H1 (cell line): ENCODE measurements around the gene STAM2. TPM values are rescaled to one million over a fixed set of nuclear protein-coding genes. Genes with fewer than 3 reads are reported as not detected.

Source experiments
- CTCF ChIA-PET: fragments of 300-600 bp; sonication (Branson Sonifier 250); formaldehyde crosslinking; loops from one replicate; lab custom pipeline; 2021; ENCODE audit not compliant: partially characterized antibody; lab: Charles Lee
- POLR2A ChIA-PET: fragments of 300-600 bp; sonication (Branson Sonifier 250); formaldehyde crosslinking; loops from one replicate; lab custom pipeline; 2021; ENCODE audit warnings: inconsistent platforms; ENCODE audit not compliant: partially characterized antibody; lab: Charles Lee
- DNase-seq, 2 experiments: peaks; one replicate each; pipeline versions ENCODE4 v3.0.0 to v3.0.0-alpha.2; 2010 to 2022; ENCODE audit warnings: low spot score in 2 of 2, low read depth in 1 of 2, mixed read lengths in 1 of 2
- FAIRE-seq: peaks from 2 replicates; lab custom pipeline; 2011; peaks lifted over from hg19 to GRCh38; lab: Jason Lieb, UNC
- H2AFZ ChIP-seq: 2 replicates; pipeline ENCODE4 v1.8.1; 2012; ENCODE audit warnings: low read length, inconsistent platforms
- H2AK5ac ChIP-seq: 2 replicates; pipeline ENCODE4 v1.6.1; 2013; ENCODE audit warnings: low read depth, low read length
- H2BK120ac ChIP-seq: replicated peaks from 2 replicates; pipeline ENCODE3; 2013; ENCODE audit warnings: low read depth, low read length, inconsistent platforms
- H2BK12ac ChIP-seq: 2 replicates; pipeline ENCODE4 v1.6.1; 2013; ENCODE audit warnings: low read depth, low read length
- H2BK15ac ChIP-seq: 2 replicates; pipeline ENCODE4 v1.6.1; 2013; ENCODE audit warnings: low read length
- H2BK20ac ChIP-seq: 2 replicates; pipeline ENCODE4 v1.6.1; 2013; ENCODE audit warnings: low read length
- H2BK5ac ChIP-seq: 2 replicates; pipeline ENCODE4 v1.6.1; 2013; ENCODE audit warnings: low read depth, low read length
- H3K14ac ChIP-seq: 2 replicates; pipeline ENCODE4 v1.6.1; 2013; ENCODE audit warnings: inconsistent platforms; ENCODE audit not compliant: insufficient read length
- H3K18ac ChIP-seq: 2 replicates; pipeline ENCODE4 v1.6.1; 2013; ENCODE audit warnings: low read length; ENCODE audit errors: extremely low read depth
- H3K23ac ChIP-seq: 2 replicates; pipeline ENCODE4 v1.6.1; 2013; ENCODE audit warnings: inconsistent platforms; ENCODE audit not compliant: insufficient read length
- H3K23me2 ChIP-seq: 2 replicates; pipeline ENCODE4 v1.6.1; 2013; ENCODE audit warnings: low read depth, low read length
- H3K27ac ChIP-seq: 2 replicates; pipeline ENCODE4 v1.6.1; 2011; ENCODE audit warnings: low read depth, low read length, inconsistent platforms
- H3K27me3 ChIP-seq, 4 experiments: replicated peaks in 1 of 4; 1 replicate in 1 of 4; 2 replicates in 3 of 4; pipeline versions ENCODE4 v1.6.1 to v1.8.1; 2011 to 2013; ENCODE audit warnings: low read length in 3 of 4, mild to moderate bottlenecking in 3 of 4, inconsistent platforms in 2 of 4, mixed read lengths in 2 of 4, moderate library complexity in 1 of 4; ENCODE audit not compliant: control insufficient read depth in 3 of 4, insufficient read depth in 3 of 4; ENCODE audit errors: extremely low read depth in 1 of 4
- H3K36me3 ChIP-seq, 4 experiments: 2 replicates each; pipeline versions ENCODE4 v1.6.1 to v1.8.1; 2011 to 2013; ENCODE audit warnings: mild to moderate bottlenecking in 4 of 4, low read length in 3 of 4, moderate library complexity in 2 of 4, control low read depth in 1 of 4, inconsistent platforms in 1 of 4; ENCODE audit not compliant: insufficient read depth in 4 of 4, control insufficient read depth in 2 of 4
- H3K4ac ChIP-seq: replicated peaks from 2 replicates; pipeline ENCODE3; 2013; ENCODE audit warnings: low read length, low read depth, mixed read lengths, inconsistent platforms; ENCODE audit not compliant: insufficient read length
- H3K4me1 ChIP-seq, 4 experiments: replicated peaks in 1 of 4; 1 replicate in 1 of 4; 2 replicates in 3 of 4; pipeline versions ENCODE4 v1.6.1 to v1.8.1; 2011 to 2013; ENCODE audit warnings: low read length in 3 of 4, inconsistent platforms in 2 of 4, mixed read lengths in 1 of 4; ENCODE audit not compliant: insufficient read depth in 4 of 4, control insufficient read depth in 3 of 4
- H3K4me2 ChIP-seq, 2 experiments: 2 replicates each; pipeline versions ENCODE4 v1.6.1 to v1.8.1; 2011 to 2013; ENCODE audit warnings: low read depth in 2 of 2, low read length in 2 of 2, control low read depth in 1 of 2, inconsistent platforms in 1 of 2, mild to moderate bottlenecking in 1 of 2; ENCODE audit not compliant: insufficient read depth in 1 of 2
- H3K4me3 ChIP-seq, 4 experiments: fragments of 200-600, 300-600 bp in 1 of 4; sonication (generic), shearing (Covaris generic), sonication (Bioruptor Twin) in 1 of 4; 2 replicates each; pipeline versions ENCODE4 v1.5.1 to v1.8.1; 2011 to 2016; ENCODE audit warnings: low read length in 4 of 4, low read depth in 3 of 4, control low read depth in 2 of 4, inconsistent platforms in 2 of 4, mild to moderate bottlenecking in 2 of 4, mixed read lengths in 1 of 4, moderate library complexity in 1 of 4; ENCODE audit not compliant: insufficient read depth in 2 of 4; ENCODE audit errors: extremely low read depth in 1 of 4
- H3K56ac ChIP-seq: replicated peaks from 2 replicates; pipeline ENCODE3; 2013; ENCODE audit warnings: low read depth, mild to moderate bottlenecking, mixed read lengths, low read length, inconsistent platforms; ENCODE audit not compliant: insufficient read length
- H3K79me1 ChIP-seq: 2 replicates; pipeline ENCODE4 v1.6.1; 2013; ENCODE audit warnings: low read depth, low read length, control low read depth
- H3K79me2 ChIP-seq, 2 experiments: 2 replicates each; pipeline versions ENCODE4 v1.6.1 to v1.8.1; 2012 to 2013; ENCODE audit warnings: low read length in 2 of 2, mild to moderate bottlenecking in 2 of 2, inconsistent platforms in 1 of 2; ENCODE audit not compliant: insufficient read depth in 2 of 2, control insufficient read depth in 1 of 2
- H3K9ac ChIP-seq, 4 experiments: replicated peaks in 1 of 4; 1 replicate in 1 of 4; 2 replicates in 3 of 4; pipeline versions ENCODE4 v1.6.1 to v1.8.1; 2011 to 2013; ENCODE audit warnings: low read depth in 3 of 4, low read length in 3 of 4, control low read depth in 2 of 4, mild to moderate bottlenecking in 2 of 4, moderate library complexity in 2 of 4, inconsistent platforms in 1 of 4; ENCODE audit errors: extremely low read depth in 1 of 4
- H3K9me3 ChIP-seq, 2 experiments: 2 replicates each; pipeline versions ENCODE4 v1.6.1 to v1.8.1; 2012 to 2013; ENCODE audit warnings: mild to moderate bottlenecking in 2 of 2, moderate library complexity in 2 of 2, control low read depth in 1 of 2, inconsistent platforms in 1 of 2, low read depth in 1 of 2, low read length in 1 of 2, mixed read lengths in 1 of 2; ENCODE audit not compliant: insufficient read depth in 2 of 2
- H4K20me1 ChIP-seq, 2 experiments: replicated peaks in 1 of 2; 2 replicates each; pipeline versions ENCODE3 to v1.8.1; 2011 to 2013; ENCODE audit warnings: inconsistent platforms in 2 of 2, low read length in 2 of 2, mild to moderate bottlenecking in 1 of 2; ENCODE audit not compliant: insufficient read depth in 2 of 2, control insufficient read depth in 1 of 2
- H4K5ac ChIP-seq: 2 replicates; pipeline ENCODE4 v1.6.1; 2013; ENCODE audit warnings: low read length, low read depth, mixed read lengths, inconsistent platforms; ENCODE audit not compliant: insufficient read length
- H4K8ac ChIP-seq: 2 replicates; pipeline ENCODE4 v1.8.0; 2013; ENCODE audit warnings: mild to moderate bottlenecking, moderate library complexity, low read length, inconsistent platforms; ENCODE audit not compliant: insufficient read depth; ENCODE audit errors: extremely low read depth
- H4K91ac ChIP-seq: replicated peaks from 2 replicates; pipeline ENCODE3; 2013; ENCODE audit warnings: low read length, mixed read lengths, inconsistent platforms; ENCODE audit not compliant: insufficient read length
- ATF2 ChIP-seq: IDR thresholded peaks from 2 replicates; pipeline ENCODE4 v1.6.1; 2012; ENCODE audit warnings: low read length, inconsistent platforms
- CEBPB ChIP-seq: IDR thresholded peaks from 2 replicates; pipeline ENCODE4 v1.6.1; 2012; ENCODE audit warnings: low read depth, low read length
- CTBP2 ChIP-seq: IDR thresholded peaks from 2 replicates; pipeline ENCODE4 v1.7.0; 2011; ENCODE audit warnings: borderline replicate concordance, mild to moderate bottlenecking, moderate library complexity, mixed read lengths, low read length; ENCODE audit not compliant: insufficient read depth, insufficient read length
- PHF8 ChIP-seq: fragments of 200-600 bp; sonication (generic); conservative IDR thresholded peaks from 2 replicates; pipeline ENCODE4 v1.7.1; 2012; ENCODE audit warnings: low read depth, mild to moderate bottlenecking, inconsistent platforms, low read length, moderate library complexity
- RXRA ChIP-seq: IDR thresholded peaks from 2 replicates; pipeline ENCODE4 v1.6.1; 2011; ENCODE audit warnings: low read depth, mild to moderate bottlenecking, low read length, moderate library complexity; ENCODE audit not compliant: insufficient read depth
- SIX5 ChIP-seq: IDR thresholded peaks from 2 replicates; pipeline ENCODE4 v1.6.1; 2011; ENCODE audit warnings: mild to moderate bottlenecking, low read depth, low read length
- SP4 ChIP-seq: IDR thresholded peaks from 2 replicates; pipeline ENCODE4 v1.6.1; 2012; ENCODE audit warnings: low read length, inconsistent platforms
- SUZ12 ChIP-seq: fragments of 200-600 bp; sonication (generic); IDR thresholded peaks from 2 replicates; pipeline ENCODE4 v1.6.1; 2012; ENCODE audit warnings: mild to moderate bottlenecking, inconsistent platforms, low read length, moderate library complexity, mixed read lengths
- TAF1 ChIP-seq: IDR thresholded peaks from 2 replicates; pipeline ENCODE4 v1.6.1; 2011; ENCODE audit warnings: mild to moderate bottlenecking, low read depth, low read length
- TAF7 ChIP-seq: optimal IDR thresholded peaks from 2 replicates; pipeline ENCODE3; 2011; ENCODE audit warnings: low read depth, mild to moderate bottlenecking, inconsistent platforms, low read length, moderate library complexity, borderline replicate concordance
- TEAD4 ChIP-seq: IDR thresholded peaks from 2 replicates; pipeline ENCODE4 v1.6.1; 2012; ENCODE audit warnings: low read depth, low read length, inconsistent platforms, mixed read lengths
- WGBS, 2 experiments: shearing (Covaris generic) in 1 of 2; methylation state at CpG; one replicate each; pipeline versions ENCODE4 v1.1.6 to v1.1.7; 2013 to 2015; ENCODE audit warnings: low lambda C conversion rate in 2 of 2, mixed read lengths in 2 of 2, inconsistent platforms in 1 of 2, low coverage in 1 of 2, missing lambda C conversion rate in 1 of 2; ENCODE audit not compliant: insufficient replicate concordance in 2 of 2, insufficient coverage in 1 of 2, insufficient read length in 1 of 2; ENCODE audit errors: extremely low coverage in 1 of 2, missing lambda C conversion rate in 1 of 2; 5-methylcytosine and 5-hydroxymethylcytosine counted together
- polyA plus RNA-seq, 7 experiments: library from polyadenylated mRNA; depleted of rRNA in 3 of 7; stranded (reverse) in 5 of 7; unstranded in 2 of 7; fragments of >200 nt in 5 of 7; fragments of 200-250 nt in 2 of 7; gene quantifications; 1 replicate in 5 of 7; 2 replicates in 1 of 7; 4 replicates in 1 of 7; pipeline versions ENCODE4 v1.2.1 to v1.2.3, GENCODE V29; 2011 to 2013; ENCODE audit warnings: missing spikeins in 2 of 7, mixed read lengths in 2 of 7
- total RNA-seq: library from RNA; stranded (reverse); fragmentation: NEBNext Ultra II Directional; extraction: Animal tissue kit (Norgen Biotek cat#: 25700); gene quantifications from 2 replicates; pipeline ENCODE4 v1.2.1, GENCODE V29; 2021
- TF ChIP-seq, protein P1 (sequence below): IDR thresholded peaks from 2 replicates; pipeline ENCODE4 v1.6.1; 2012; ENCODE audit warnings: inconsistent platforms

Gene STAM2
- total and polyA plus RNA-seq, 2 of the 8 experiments (the other 6 are each of a cell fraction or from before 2014, with no cell fraction given), result 5.4 to 9.4 TPM

GRCh38 chr2:152175012-152175367 is 573 bp downstream of the STAM2 start:
- H4K91ac ChIP-seq, result no peak overlapping the region
- no peak overlapping the region for H4K8ac ChIP-seq
- DNase-seq (no peak), FAIRE-seq (no peak)
- H3K4me3 ChIP-seq, result peak overlapping the region; percentile 64 to 95 (median 89)
- peak overlapping the region; percentile 43 for H3K56ac ChIP-seq
- peak overlapping the region; percentile 97 for H2AFZ ChIP-seq
- no peak overlapping the region for H2AK5ac ChIP-seq
- H3K18ac ChIP-seq, result peak overlapping the region; percentile 40; the same call in 1 of the 2 replicates
- H4K20me1 ChIP-seq, result no peaks in the 10 kb centered on the region
- H3K9ac ChIP-seq, result peak overlapping the region in 3 of 4 experiments; percentile 79 to 94 (median 92); a peak in 5 of 7 replicates
- WGBS, 2 experiments, result 15% methylated on average over 10 of the region's 10 CpGs; no CpG with 5 or more reads in 1 of the 2 experiments
- H3K23me2 ChIP-seq, result peaks cover 2% of the 10 kb centered on the region; the same call in 1 of the 2 replicates
- peak overlapping the region; percentile 97; the same call in 1 of the 2 replicates for H2BK5ac ChIP-seq
- 0 out of 2 replicates have a peak overlapping the region, but pooled peaks have one; percentile 61 for H2BK15ac ChIP-seq
- H3K4ac ChIP-seq, result peak overlapping the region; percentile 46
- H3K23ac ChIP-seq, result no peak overlapping the region
- H3K36me3 ChIP-seq, result no peaks in the 10 kb centered on the region
- no peak overlapping the region for H2BK20ac ChIP-seq
- POLR2A ChIA-PET, result interaction anchor here (1.1 kb wide), 1 partner anchor 138 kb away, joined by 4 read pairs; no protein-coding TSS in a partner anchor
- H3K9me3 ChIP-seq, result no peaks in the 10 kb centered on the region
- H3K4me2 ChIP-seq, result peak overlapping the region; percentile 47 to 77
- H2BK120ac ChIP-seq, result no peak overlapping the region
- no peaks in the 10 kb centered on the region for H3K27me3 ChIP-seq
- H3K79me2 ChIP-seq, result peaks cover 0 to 14% of the 10 kb centered on the region in 2 experiments; a peak in 1 of 4 replicates
- H3K4me1 ChIP-seq, result peaks cover 0 to 4% (median 0%) of the 10 kb centered on the region in 4 experiments; a peak in 1 of 7 replicates
- peaks cover 2% of the 10 kb centered on the region; the same call in 1 of the 2 replicates for H3K79me1 ChIP-seq
- no peak overlapping the region for H3K14ac ChIP-seq
- no peak overlapping the region for H3K27ac ChIP-seq
- CTCF ChIA-PET, result interaction anchor here (0.6 to 5.9 kb wide), 8 partner anchors 9 to 461 kb away, joined by 3 to 30 read pairs (median 4); no protein-coding TSS in a partner anchor
- no peak overlapping the region; the same call in 1 of the 2 replicates for H2BK12ac ChIP-seq
- no peak overlapping the region for H4K5ac ChIP-seq
- TF ChIP-seq, protein P1, sequence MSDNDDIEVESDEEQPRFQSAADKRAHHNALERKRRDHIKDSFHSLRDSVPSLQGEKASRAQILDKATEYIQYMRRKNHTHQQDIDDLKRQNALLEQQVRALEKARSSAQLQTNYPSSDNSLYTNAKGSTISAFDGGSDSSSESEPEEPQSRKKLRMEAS, result no peak
- TF ChIP-seq PHF8 (no peak), SP4 (no peak), CEBPB (no peak), SIX5 (no peak), TAF1 (no peak), TEAD4 (no peak), TAF7 (no peak), SUZ12 (no peak), CTBP2 (no peak), ATF2 (no peak), RXRA (no peak)
